CD4-positive, CD25-positive, alpha-beta regulatory T cell (primary cell): ENCODE data around the gene TDO2. TPM values are rescaled to one million over a fixed set of nuclear protein-coding genes. Genes with fewer than 3 reads are reported as not detected.

Experiments used
- ATAC-seq, 2 donors: fragments of 150-1000 bp; cut with Tn5 transposase; one replicate each; pipeline ENCODE4 v1.10.0; 2021; ENCODE audit warnings: low read depth in 2 of 2, moderate number of reproducible peaks in 2 of 2, moderate library complexity in 1 of 2
- DNase-seq, 3 donors: peaks; one replicate each; pipeline versions ENCODE4 v3.0.0 to v3.0.0-alpha.2; 2012 to 2022; ENCODE audit warnings: mixed read lengths in 1 of 3
- H3K27ac ChIP-seq: one replicate; pipeline ENCODE4 v1.7.0; 2013; ENCODE audit warnings: mild to moderate bottlenecking, low read length; ENCODE audit not compliant: insufficient read depth, poor library complexity, severe bottlenecking
- H3K27me3 ChIP-seq: one replicate; pipeline ENCODE4 v1.7.0; 2013; ENCODE audit warnings: low read length; ENCODE audit not compliant: control insufficient read depth, insufficient read depth
- H3K36me3 ChIP-seq: one replicate; pipeline ENCODE4 v1.7.0; 2013; ENCODE audit warnings: mild to moderate bottlenecking, low read length, moderate library complexity; ENCODE audit not compliant: control insufficient read depth, insufficient read depth
- H3K4me1 ChIP-seq: 2 replicates; pipeline ENCODE4 v1.7.0; 2013; ENCODE audit warnings: mild to moderate bottlenecking, low read length; ENCODE audit not compliant: insufficient read depth, control insufficient read depth, poor library complexity, severe bottlenecking
- H3K4me3 ChIP-seq: one replicate; pipeline ENCODE4 v1.7.0; 2013; ENCODE audit warnings: low read depth, mild to moderate bottlenecking, low read length, moderate library complexity
- H3K9me3 ChIP-seq, 2 experiments: 1 replicate in 1 of 2; 2 replicates in 1 of 2; pipeline ENCODE4 v1.7.0; 2013; ENCODE audit warnings: low read length in 2 of 2, mild to moderate bottlenecking in 1 of 2, moderate library complexity in 1 of 2; ENCODE audit not compliant: control insufficient read depth in 2 of 2
- H3K27ac Mint-ChIP-seq, 3 donors: one replicate each; pipeline ENCODE4 v1.8.0; 2020 to 2022; ENCODE audit warnings: mild to moderate bottlenecking in 3 of 3, mixed read lengths in 3 of 3, moderate library complexity in 2 of 3
- H3K27me3 Mint-ChIP-seq: one replicate; pipeline ENCODE4 v1.8.0; 2022; ENCODE audit warnings: mild to moderate bottlenecking, mixed read lengths
- H3K36me3 Mint-ChIP-seq: one replicate; pipeline ENCODE4 v1.8.0; 2020; ENCODE audit warnings: mixed read lengths
- H3K4me1 Mint-ChIP-seq, 4 donors: one replicate each; pipeline ENCODE4 v1.8.0; 2020 to 2022; ENCODE audit warnings: mixed read lengths in 4 of 4, mild to moderate bottlenecking in 1 of 4
- H3K4me3 Mint-ChIP-seq, 4 donors: one replicate each; pipeline ENCODE4 v1.8.0; 2020 to 2022; ENCODE audit warnings: mild to moderate bottlenecking in 4 of 4, mixed read lengths in 4 of 4, moderate library complexity in 3 of 4
- H3K9me3 Mint-ChIP-seq, 7 donors: one replicate each; pipeline ENCODE4 v1.8.0; 2020 to 2022; ENCODE audit warnings: mixed read lengths in 7 of 7, mild to moderate bottlenecking in 3 of 7, moderate library complexity in 2 of 7
- polyA plus RNA-seq, 4 donors: library from polyadenylated mRNA; unstranded; fragments of 300-500 nt; fragmentation: Illumina TruSeq; gene quantifications; one replicate each; pipeline ENCODE4 v1.2.3, GENCODE V29; 2021
- total RNA-seq: library from RNA; stranded (reverse); gene quantifications from one replicate; pipeline ENCODE4 v1.2.3, GENCODE V29; 2022

TDO2 gene
- total and polyA plus RNA-seq, 5 donors from 2014 or later: not detected

- H3K27ac ChIP-seq: no peak overlapping the region
- Mint-ChIP-seq H3K27ac (no peak overlapping the region), H3K36me3 (no peaks in the 10 kb centered on the region)
These were observed 51.4 kb downstream of the TDO2 start for GRCh38 chr4:155954939-155955338.

GRCh38 chr4:155956461-155956860, 53.0 kb downstream of the TDO2 start:
- Mint-ChIP-seq H3K4me1 (peaks cover 12 to 26% (median 20%) of the 10 kb centered on the region in 4 donors), H3K27ac (no peak overlapping the region), H3K9me3 (no peaks in the 10 kb centered on the region), H3K27me3 (peaks cover 11% of the 10 kb centered on the region), H3K4me3 (peak overlapping the region in 1 of 4 donors; percentile 19), H3K36me3 (no peaks in the 10 kb centered on the region)
- Histone ChIP-seq H3K36me3 (no peaks in the 10 kb centered on the region), H3K4me3 (no peak overlapping the region), H3K4me1 (peaks cover 4% of the 10 kb centered on the region), H3K27ac (no peak overlapping the region), H3K9me3 (no peaks in the 10 kb centered on the region), H3K27me3 (no peaks in the 10 kb centered on the region)
- no peak for DNase-seq
- no peak for ATAC-seq

More at GRCh38 chr4:155954939-155955338, 51.4 kb downstream of the TDO2 start:
- Mint-ChIP-seq H3K9me3 (no peaks in the 10 kb centered on the region), H3K4me3 (peak overlapping the region in 3 of 4 donors; percentile 97 to 100 (median 99)), H3K27me3 (peaks cover 11% of the 10 kb centered on the region), H3K4me1 (peaks cover 15 to 33% (median 24%) of the 10 kb centered on the region in 4 donors)
- Histone ChIP-seq H3K4me3 (no peak overlapping the region), H3K27me3 (no peaks in the 10 kb centered on the region), H3K9me3 (no peaks in the 10 kb centered on the region), H3K4me1 (peaks cover 4% of the 10 kb centered on the region), H3K36me3 (no peaks in the 10 kb centered on the region)
- DNase-seq (no peak), ATAC-seq (no peak)

GRCh38 chr4:155959417-155959816, 55.9 kb downstream of the TDO2 start:
- peaks cover 1 to 10% (median 8%) of the 10 kb centered on the region in 4 donors for H3K4me1 Mint-ChIP-seq
- no peak for ATAC-seq
- peaks cover 11% of the 10 kb centered on the region for H3K27me3 Mint-ChIP-seq

GRCh38 chr4:155960522-155960921, 57.0 kb downstream of the TDO2 start:
- Histone ChIP-seq H3K27ac (no peak overlapping the region), H3K36me3 (no peaks in the 10 kb centered on the region), H3K27me3 (no peaks in the 10 kb centered on the region), H3K9me3 (no peaks in the 10 kb centered on the region), H3K4me3 (no peak overlapping the region), H3K4me1 (no peaks in the 10 kb centered on the region)
- Mint-ChIP-seq H3K27me3 (peaks cover 11% of the 10 kb centered on the region), H3K36me3 (no peaks in the 10 kb centered on the region), H3K4me3 (no peak overlapping the region), H3K27ac (no peak overlapping the region), H3K9me3 (no peaks in the 10 kb centered on the region), H3K4me1 (peaks cover 0 to 9% (median 6%) of the 10 kb centered on the region in 4 donors)
- ATAC-seq: no peak
- no peak for DNase-seq

More at GRCh38 chr4:155959417-155959816, 55.9 kb downstream of the TDO2 start:
- no peak overlapping the region for H3K27ac Mint-ChIP-seq
- no peak overlapping the region for H3K27ac ChIP-seq
- no peak overlapping the region for H3K4me3 Mint-ChIP-seq
- H3K36me3 Mint-ChIP-seq: no peaks in the 10 kb centered on the region
- H3K4me1 ChIP-seq: no peaks in the 10 kb centered on the region
- no peaks in the 10 kb centered on the region for H3K9me3 ChIP-seq
- H3K4me3 ChIP-seq: no peak overlapping the region
- no peaks in the 10 kb centered on the region for H3K9me3 Mint-ChIP-seq
- H3K36me3 ChIP-seq: no peaks in the 10 kb centered on the region
- DNase-seq: no peak
- H3K27me3 ChIP-seq: no peaks in the 10 kb centered on the region

- Histone ChIP-seq H3K27ac (no peak overlapping the region), H3K27me3 (no peaks in the 10 kb centered on the region), H3K9me3 (no peaks in the 10 kb centered on the region), H3K4me3 (no peak overlapping the region), H3K36me3 (no peaks in the 10 kb centered on the region), H3K4me1 (no peaks in the 10 kb centered on the region)
- Mint-ChIP-seq H3K27ac (no peak overlapping the region), H3K4me3 (no peak overlapping the region), H3K4me1 (peaks cover 0 to 9% (median 4%) of the 10 kb centered on the region in 4 donors), H3K9me3 (no peaks in the 10 kb centered on the region), H3K27me3 (peaks cover 11% of the 10 kb centered on the region), H3K36me3 (no peaks in the 10 kb centered on the region)
- DNase-seq: no peak
- ATAC-seq: no peak
These were observed 58.1 kb downstream of the TDO2 start for GRCh38 chr4:155961575-155961974.

GRCh38 chr4:155962767-155963166, 59.3 kb downstream of the TDO2 start:
- no peak overlapping the region for H3K27ac ChIP-seq
- ATAC-seq: no peak
- H3K27me3 Mint-ChIP-seq: peaks cover 7% of the 10 kb centered on the region
- H3K27me3 ChIP-seq: no peaks in the 10 kb centered on the region
- no peak overlapping the region for H3K4me3 Mint-ChIP-seq
- no peak overlapping the region for H3K4me3 ChIP-seq
- H3K9me3 Mint-ChIP-seq: no peaks in the 10 kb centered on the region
- H3K27ac Mint-ChIP-seq: no peak overlapping the region
- H3K36me3 ChIP-seq: no peaks in the 10 kb centered on the region
- no peaks in the 10 kb centered on the region for H3K9me3 ChIP-seq
- no peak for DNase-seq
- H3K36me3 Mint-ChIP-seq: no peaks in the 10 kb centered on the region
- H3K4me1 ChIP-seq: no peaks in the 10 kb centered on the region
- H3K4me1 Mint-ChIP-seq: peaks cover 0 to 9% (median 4%) of the 10 kb centered on the region in 4 donors

GRCh38 chr4:155964016-155964891, 60.8 kb downstream of the TDO2 start:
- Mint-ChIP-seq H3K4me1 (peaks cover 0 to 9% (median 4%) of the 10 kb centered on the region in 4 donors), H3K36me3 (no peaks in the 10 kb centered on the region), H3K27ac (peak overlapping the region in 1 of 3 donors; percentile 34), H3K9me3 (no peaks in the 10 kb centered on the region), H3K27me3 (peaks cover 6% of the 10 kb centered on the region), H3K4me3 (no peak overlapping the region)
- ATAC-seq: no peak
- H3K9me3 ChIP-seq: no peaks in the 10 kb centered on the region
- no peaks in the 10 kb centered on the region for H3K36me3 ChIP-seq
- no peak overlapping the region for H3K27ac ChIP-seq
- H3K4me1 ChIP-seq: no peaks in the 10 kb centered on the region
- no peak for DNase-seq
- H3K4me3 ChIP-seq: no peak overlapping the region
- H3K27me3 ChIP-seq: no peaks in the 10 kb centered on the region

GRCh38 chr4:155966171-155966570, 62.7 kb downstream of the TDO2 start:
- H3K4me1 Mint-ChIP-seq: peaks cover 0 to 9% (median 4%) of the 10 kb centered on the region in 4 donors
- H3K27ac Mint-ChIP-seq: no peak overlapping the region
- ATAC-seq (no peak), DNase-seq (no peak)
- Histone ChIP-seq H3K27me3 (no peaks in the 10 kb centered on the region), H3K4me3 (no peak overlapping the region), H3K27ac (no peak overlapping the region), H3K9me3 (no peaks in the 10 kb centered on the region), H3K4me1 (no peaks in the 10 kb centered on the region), H3K36me3 (no peaks in the 10 kb centered on the region)
- no peaks in the 10 kb centered on the region for H3K36me3 Mint-ChIP-seq
- H3K27me3 Mint-ChIP-seq: peaks cover 6% of the 10 kb centered on the region
- H3K9me3 Mint-ChIP-seq: no peaks in the 10 kb centered on the region
- no peak overlapping the region for H3K4me3 Mint-ChIP-seq
